Stomach (tissue), 4 donors: ENCODE data around the gene ZNF35.

ENCODE experiments used
- EP300 ChIP-seq: sonication (generic); formaldehyde crosslinking; IDR thresholded peaks from one replicate; pipeline ENCODE4 v1.6.1; 2017; ENCODE audit warnings: antibody characterized with exemption
- POLR2A ChIP-seq, 4 donors: fragments of 450-650 bp; IDR thresholded peaks; one replicate each; pipeline ENCODE4 v1.6.1; 2016; ENCODE audit warnings: antibody characterized with exemption in 4 of 4, control low read depth in 2 of 4, mild to moderate bottlenecking in 1 of 4, moderate library complexity in 1 of 4
- POLR2AphosphoS5 ChIP-seq, 3 donors: sonication (generic); formaldehyde crosslinking; IDR thresholded peaks; one replicate each; pipeline ENCODE4 v1.6.1; 2016; ENCODE audit warnings: antibody characterized with exemption in 3 of 3
- TF ChIP-seq, protein P1 (sequence below), 7 experiments: fragments of 450-650 bp in 4 of 7; fragments of 200-600 bp in 3 of 7; sonication (generic) in 3 of 7; IDR thresholded peaks; one replicate each; pipeline ENCODE4 v1.5.1; 2016 to 2019; ENCODE audit warnings: antibody characterized with exemption in 7 of 7, control low read depth in 2 of 7, mild to moderate bottlenecking in 1 of 7

- TF ChIP-seq, protein P1, sequence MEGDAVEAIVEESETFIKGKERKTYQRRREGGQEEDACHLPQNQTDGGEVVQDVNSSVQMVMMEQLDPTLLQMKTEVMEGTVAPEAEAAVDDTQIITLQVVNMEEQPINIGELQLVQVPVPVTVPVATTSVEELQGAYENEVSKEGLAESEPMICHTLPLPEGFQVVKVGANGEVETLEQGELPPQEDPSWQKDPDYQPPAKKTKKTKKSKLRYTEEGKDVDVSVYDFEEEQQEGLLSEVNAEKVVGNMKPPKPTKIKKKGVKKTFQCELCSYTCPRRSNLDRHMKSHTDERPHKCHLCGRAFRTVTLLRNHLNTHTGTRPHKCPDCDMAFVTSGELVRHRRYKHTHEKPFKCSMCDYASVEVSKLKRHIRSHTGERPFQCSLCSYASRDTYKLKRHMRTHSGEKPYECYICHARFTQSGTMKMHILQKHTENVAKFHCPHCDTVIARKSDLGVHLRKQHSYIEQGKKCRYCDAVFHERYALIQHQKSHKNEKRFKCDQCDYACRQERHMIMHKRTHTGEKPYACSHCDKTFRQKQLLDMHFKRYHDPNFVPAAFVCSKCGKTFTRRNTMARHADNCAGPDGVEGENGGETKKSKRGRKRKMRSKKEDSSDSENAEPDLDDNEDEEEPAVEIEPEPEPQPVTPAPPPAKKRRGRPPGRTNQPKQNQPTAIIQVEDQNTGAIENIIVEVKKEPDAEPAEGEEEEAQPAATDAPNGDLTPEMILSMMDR (IDR thresholded peaks at IDR 0.05), result no peak
- TF ChIP-seq POLR2AphosphoS5 (IDR thresholded peaks at IDR 0.05), result no peak
- TF ChIP-seq EP300, result no peak
- no peak for TF ChIP-seq POLR2A (IDR thresholded peaks at IDR 0.05)
Measured at GRCh38 chr3:44680921-44681455, 32.5 kb downstream of the ZNF35 start.
